HG03108 (cell line): ENCODE results near the gene MRPL45.

Experiments used
- ATAC-seq: cut with Tn5 transposase; IDR thresholded peaks from one replicate; pipeline ENCODE4 v1.9.1; 2021; ENCODE audit warnings: moderate library complexity; ENCODE audit not compliant: unreplicated experiment

MRPL45 gene

GRCh38 chr17:38344420-38344745 lies 47.4 kb downstream of the MRPL45 start:
- ATAC-seq = no peak

GRCh38 chr17:38345743-38346142 lies 48.8 kb downstream of the MRPL45 start:
- ATAC-seq = no peak

GRCh38 chr17:38349097-38349730 lies 52.2 kb downstream of the MRPL45 start:
- ATAC-seq = no peak

- ATAC-seq = no peak
Measured at GRCh38 chr17:38350035-38350434, 53.1 kb downstream of the MRPL45 start.

GRCh38 chr17:38351412-38352222 lies 54.6 kb downstream of the MRPL45 start, which contains the start of gene SOCS7:
SOCS7 (plus strand) TSS chr17:38351844; CDS start chr17:38352053, 209 bp downstream.
- ATAC-seq = peak; percentile 81

- no peak for ATAC-seq
Measured at GRCh38 chr17:38352245-38353085, 55.5 kb downstream of the MRPL45 start.

GRCh38 chr17:38353086-38353604 lies 56.2 kb downstream of the MRPL45 start:
- no peak for ATAC-seq

GRCh38 chr17:38353668-38354067 lies 56.7 kb downstream of the MRPL45 start:
- ATAC-seq = no peak

GRCh38 chr17:38354466-38354865 lies 57.5 kb downstream of the MRPL45 start:
- ATAC-seq = no peak

GRCh38 chr17:38355251-38355650 lies 58.3 kb downstream of the MRPL45 start:
- no peak for ATAC-seq

GRCh38 chr17:38357486-38358123 lies 60.6 kb downstream of the MRPL45 start:
- ATAC-seq = no peak

- ATAC-seq = no peak
Measured at GRCh38 chr17:38358586-38359513, 61.9 kb downstream of the MRPL45 start.

GRCh38 chr17:38361694-38362465 lies 64.9 kb downstream of the MRPL45 start:
- ATAC-seq = no peak

GRCh38 chr17:38363016-38363415 lies 66.0 kb downstream of the MRPL45 start:
- no peak for ATAC-seq

- ATAC-seq = no peak
Measured at GRCh38 chr17:38364741-38365140, 67.8 kb downstream of the MRPL45 start.

- ATAC-seq = no peak
Measured at GRCh38 chr17:38369124-38369886, 72.3 kb downstream of the MRPL45 start.
